Mucosa of rectum (tissue), 2 donors: ENCODE measurements around the gene ZC3H7B.
"Not testable (repeated sequence)": the region's sequence is repeated elsewhere in the genome, so short reads cannot be mapped to it uniquely, and the experiment has no call there.

Experiments used
- H3K27ac ChIP-seq, 2 donors: one replicate each; pipeline ENCODE4 v1.7.0; 2013; ENCODE audit warnings: inconsistent platforms in 2 of 2, low read depth in 2 of 2, low read length in 2 of 2
- H3K27me3 ChIP-seq, 2 donors: one replicate each; pipeline ENCODE4 v1.7.0; 2013; ENCODE audit warnings: low read length in 2 of 2; ENCODE audit not compliant: control insufficient read depth in 2 of 2, insufficient read depth in 2 of 2
- H3K36me3 ChIP-seq, 2 donors: one replicate each; pipeline ENCODE4 v1.7.0; 2013; ENCODE audit warnings: low read length in 2 of 2; ENCODE audit not compliant: control insufficient read depth in 2 of 2, insufficient read depth in 2 of 2
- H3K4me1 ChIP-seq, 2 donors: one replicate each; pipeline ENCODE4 v1.7.0; 2013; ENCODE audit warnings: low read length in 2 of 2, mild to moderate bottlenecking in 1 of 2; ENCODE audit not compliant: control insufficient read depth in 2 of 2, insufficient read depth in 2 of 2
- H3K4me3 ChIP-seq, 2 donors: one replicate each; pipeline ENCODE4 v1.7.0; 2013; ENCODE audit warnings: low read length in 2 of 2
- H3K9ac ChIP-seq, 2 donors: one replicate each; pipeline ENCODE4 v1.7.0; 2013; ENCODE audit warnings: low read length in 2 of 2, low read depth in 1 of 2, mild to moderate bottlenecking in 1 of 2
- H3K9me3 ChIP-seq, 2 donors: one replicate each; pipeline ENCODE4 v1.7.0; 2013; ENCODE audit warnings: low read length in 2 of 2; ENCODE audit not compliant: control insufficient read depth in 2 of 2
- donor health status: healthy.
- donor health status: Normal muscosa, but diverticular disease.

ZC3H7B gene

GRCh38 chr22:41285441-41285819 lies 15.9 kb upstream of the ZC3H7B start:
- H3K9ac ChIP-seq, result peak overlapping the region; percentile 74 to 79

DNA sequence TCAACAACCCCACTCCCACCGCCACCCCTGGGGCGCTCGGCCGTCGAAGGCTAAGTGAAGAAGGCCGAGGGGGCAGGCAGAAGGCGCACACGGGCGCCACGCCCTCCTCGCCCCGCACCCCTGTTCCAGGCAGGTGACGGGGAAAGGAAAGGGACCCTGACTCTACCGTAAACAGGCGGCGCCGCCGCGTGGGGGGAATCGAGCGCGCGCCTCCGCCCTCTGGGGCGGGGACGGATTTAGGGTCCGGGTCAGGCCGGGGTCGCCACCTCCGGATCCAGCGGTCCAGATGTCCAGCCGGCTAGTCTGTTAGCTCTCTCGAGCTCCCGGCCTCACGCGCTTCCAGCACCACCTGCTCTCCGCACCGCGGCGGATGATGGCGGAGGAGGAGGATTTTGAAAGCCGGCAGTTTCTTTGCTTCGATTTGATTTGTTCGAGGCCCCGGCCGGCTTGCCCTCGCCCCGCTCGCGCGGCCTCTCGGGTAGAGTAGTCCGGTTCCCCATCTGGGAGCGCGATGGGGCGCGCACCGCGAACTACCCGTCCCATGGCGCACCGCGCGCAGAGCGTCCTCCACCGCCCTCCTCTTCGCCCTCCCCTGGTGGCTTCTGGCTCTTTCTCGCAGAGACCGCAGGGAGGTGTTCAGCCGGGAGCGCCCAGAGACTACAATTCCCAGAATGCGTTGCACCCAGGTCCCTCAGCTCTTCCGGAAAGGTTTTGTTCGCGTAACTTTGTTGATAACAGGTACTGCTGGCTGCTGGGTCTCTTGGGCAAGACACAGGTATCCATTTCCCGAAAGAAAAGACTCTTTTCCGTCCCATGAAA lies 15.3 kb upstream of the ZC3H7B start, which contains the start of gene RANGAP1:
RANGAP1 (minus strand) TSS at position 368 of the 819 bp plus-strand sequence. CDS start 5,143 bp downstream, outside the sequence.
- Histone ChIP-seq H3K27me3 (no peaks in the 10 kb centered on the region), H3K4me1 (peaks cover 20% of the 10 kb centered on the region in 2 donors), H3K9ac (peak within 1 kb of the TSS; percentile 78 to 79), H3K27ac (peak within 1 kb of the TSS; percentile 80 to 92), H3K4me3 (peak within 1 kb of the TSS; percentile 81 to 90), H3K9me3 (no peaks in the 10 kb centered on the region), H3K36me3 (peaks cover 0 to 6% of the 10 kb centered on the region in 2 donors)

More at GRCh38 chr22:41285441-41285819, 15.9 kb upstream of the ZC3H7B start:
- H3K9me3 ChIP-seq, result no peaks in the 10 kb centered on the region
- H3K4me1 ChIP-seq, result peaks cover 20% of the 10 kb centered on the region in 2 donors
- H3K27ac ChIP-seq, result peak overlapping the region; percentile 68 to 80
- peak overlapping the region; percentile 81 to 86 for H3K4me3 ChIP-seq
- no peaks in the 10 kb centered on the region for H3K27me3 ChIP-seq
- peaks cover 4 to 11% of the 10 kb centered on the region in 2 donors for H3K36me3 ChIP-seq

DNA sequence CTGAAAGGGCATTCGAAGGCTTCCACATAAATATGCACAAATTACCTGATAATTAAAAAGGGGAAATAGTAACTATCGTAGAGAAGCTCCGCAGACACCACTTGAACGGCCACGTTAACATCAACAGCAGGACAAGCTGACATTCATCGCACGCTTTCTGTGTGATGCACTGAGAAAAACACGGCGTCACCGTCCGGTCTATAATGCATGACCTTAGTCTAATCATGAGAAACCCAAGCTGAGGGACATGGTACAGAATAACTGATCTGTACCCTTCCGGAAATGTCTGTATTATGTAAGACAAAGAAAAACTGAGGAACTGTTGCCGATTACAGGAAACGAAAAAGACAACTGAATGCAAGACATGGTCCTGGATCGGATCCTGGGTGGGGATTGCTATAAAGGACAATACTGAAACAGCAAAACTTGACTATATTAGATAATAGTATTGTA lies 14.7 kb upstream of the ZC3H7B start:
- Histone ChIP-seq H3K36me3 (peaks cover 0 to 6% of the 10 kb centered on the region in 2 donors), H3K27me3 (no peaks in the 10 kb centered on the region), H3K4me3 (peak overlapping the region; percentile 81 to 90), H3K4me1 (peaks cover 20% of the 10 kb centered on the region in 2 donors), H3K9ac (peak overlapping the region; percentile 68 to 78), H3K27ac (peak overlapping the region; percentile 80 to 92), H3K9me3 (no peaks in the 10 kb centered on the region)

DNA sequence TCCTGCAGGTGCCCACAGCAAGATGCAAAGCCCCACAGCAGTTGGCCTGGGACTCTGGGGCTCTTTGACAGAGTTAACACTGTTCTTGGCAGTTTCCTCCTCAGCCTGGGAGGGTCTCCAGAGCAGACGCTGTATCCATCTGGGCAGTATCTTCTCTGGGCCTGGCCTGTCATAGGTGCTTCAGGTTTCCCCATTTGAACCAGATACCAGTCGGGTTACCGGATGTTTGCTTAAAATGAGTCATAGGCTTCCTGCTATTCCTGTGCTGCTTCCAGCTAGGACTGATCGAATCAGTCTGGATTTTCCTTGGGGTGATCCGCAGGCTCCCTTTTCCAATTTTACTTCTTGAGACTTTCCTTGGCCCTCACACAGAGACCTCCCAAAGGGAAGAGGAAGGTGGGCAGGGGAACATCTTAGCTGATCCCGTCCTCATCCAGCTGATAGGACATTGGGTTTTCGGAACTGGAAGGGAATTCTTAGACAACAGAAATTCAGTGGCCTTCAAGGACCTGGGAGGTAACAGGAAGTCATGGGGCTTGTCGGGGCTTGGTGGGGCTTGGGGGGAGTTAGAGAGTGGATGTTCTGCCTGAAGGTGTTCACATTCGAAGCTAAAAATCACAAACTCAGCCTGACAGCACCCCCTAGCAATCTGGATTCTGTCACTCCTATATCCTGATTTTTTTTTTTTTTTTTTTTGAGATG lies 12.9 kb upstream of the ZC3H7B start:
- peaks cover 20% of the 10 kb centered on the region in 2 donors for H3K4me1 ChIP-seq
- no peaks in the 10 kb centered on the region for H3K27me3 ChIP-seq
- peak overlapping the region; percentile 48 to 77 for H3K9ac ChIP-seq
- H3K9me3 ChIP-seq, result no peaks in the 10 kb centered on the region
- peak overlapping the region; percentile 51 to 59 for H3K4me3 ChIP-seq
- peaks cover 0 to 4% of the 10 kb centered on the region in 2 donors for H3K36me3 ChIP-seq
- peak overlapping the region; percentile 80 to 89 for H3K27ac ChIP-seq

- H3K9me3 ChIP-seq, result no peaks in the 10 kb centered on the region
- no peak overlapping the region for H3K27ac ChIP-seq
- peaks cover 19% of the 10 kb centered on the region in 2 donors for H3K4me1 ChIP-seq
- no peak overlapping the region for H3K9ac ChIP-seq
- peaks cover 0 to under 1% of the 10 kb centered on the region in 2 donors for H3K36me3 ChIP-seq
- H3K27me3 ChIP-seq, result no peaks in the 10 kb centered on the region
- H3K4me3 ChIP-seq, result no peak overlapping the region
Measured at GRCh38 chr22:41289671-41290070, 11.7 kb upstream of the ZC3H7B start.

GRCh38 chr22:41290262-41291221 lies 10.8 kb upstream of the ZC3H7B start:
- H3K9ac ChIP-seq, result no peak overlapping the region
- H3K27ac ChIP-seq, result no peak overlapping the region
- H3K27me3 ChIP-seq, result no peaks in the 10 kb centered on the region
- no peak overlapping the region for H3K4me3 ChIP-seq
- H3K36me3 ChIP-seq, result no peaks in the 10 kb centered on the region
- no peaks in the 10 kb centered on the region for H3K9me3 ChIP-seq
- H3K4me1 ChIP-seq, result peaks cover 13% of the 10 kb centered on the region in 2 donors

DNA sequence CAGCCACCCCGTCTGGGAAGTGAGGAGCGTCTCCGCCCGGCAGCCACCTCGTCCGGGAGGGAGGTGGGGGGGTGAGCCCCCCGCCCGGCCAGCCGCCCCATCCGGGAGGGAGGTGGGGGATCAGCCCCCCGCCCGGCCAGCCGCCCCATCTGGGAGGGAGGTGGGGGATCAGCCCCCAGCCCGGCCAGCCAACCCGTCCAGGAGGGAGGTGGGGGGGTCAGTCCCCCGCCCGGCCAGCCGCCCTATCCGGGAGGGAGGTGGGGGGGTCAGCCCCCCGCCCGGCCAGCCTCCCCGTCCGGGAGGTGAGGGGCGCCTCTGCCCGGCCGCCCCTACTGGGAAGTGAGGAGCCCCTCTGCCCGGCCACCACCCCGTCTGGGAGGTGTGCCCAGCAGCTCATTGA lies 6.5 kb upstream of the ZC3H7B start:
- not testable (repeated sequence) for H3K4me1 ChIP-seq, H3K36me3 ChIP-seq, H3K27me3 ChIP-seq, H3K9ac ChIP-seq, H3K9me3 ChIP-seq, H3K4me3 ChIP-seq, H3K27ac ChIP-seq

- H3K9me3 ChIP-seq, result no peaks in the 10 kb centered on the region
- no peak overlapping the region for H3K9ac ChIP-seq
- H3K4me3 ChIP-seq, result no peak overlapping the region
- H3K4me1 ChIP-seq, result peaks cover 0 to 4% of the 10 kb centered on the region in 2 donors
- H3K27ac ChIP-seq, result no peak overlapping the region
- no peaks in the 10 kb centered on the region for H3K27me3 ChIP-seq
- H3K36me3 ChIP-seq, result no peaks in the 10 kb centered on the region
Measured at GRCh38 chr22:41296826-41297667, 4.3 kb upstream of the ZC3H7B start.

- H3K36me3 ChIP-seq, result no peaks in the 10 kb centered on the region
- no peaks in the 10 kb centered on the region for H3K27me3 ChIP-seq
- H3K4me3 ChIP-seq, result peak overlapping the region; percentile 75 to 76
- peak overlapping the region in 1 of 2 donors; percentile 56 for H3K27ac ChIP-seq
- peaks cover 9 to 10% of the 10 kb centered on the region in 2 donors for H3K4me1 ChIP-seq
- peak overlapping the region; percentile 63 to 84 for H3K9ac ChIP-seq
- H3K9me3 ChIP-seq, result no peaks in the 10 kb centered on the region
Measured at GRCh38 chr22:41300661-41301060, 664 bp upstream of the ZC3H7B start.
